ENCODE data around the gene SORCS2.
A peak's percentile ranks its signal among the peaks of the same experiment; 100 is the strongest.

SORCS2 gene

DNA sequence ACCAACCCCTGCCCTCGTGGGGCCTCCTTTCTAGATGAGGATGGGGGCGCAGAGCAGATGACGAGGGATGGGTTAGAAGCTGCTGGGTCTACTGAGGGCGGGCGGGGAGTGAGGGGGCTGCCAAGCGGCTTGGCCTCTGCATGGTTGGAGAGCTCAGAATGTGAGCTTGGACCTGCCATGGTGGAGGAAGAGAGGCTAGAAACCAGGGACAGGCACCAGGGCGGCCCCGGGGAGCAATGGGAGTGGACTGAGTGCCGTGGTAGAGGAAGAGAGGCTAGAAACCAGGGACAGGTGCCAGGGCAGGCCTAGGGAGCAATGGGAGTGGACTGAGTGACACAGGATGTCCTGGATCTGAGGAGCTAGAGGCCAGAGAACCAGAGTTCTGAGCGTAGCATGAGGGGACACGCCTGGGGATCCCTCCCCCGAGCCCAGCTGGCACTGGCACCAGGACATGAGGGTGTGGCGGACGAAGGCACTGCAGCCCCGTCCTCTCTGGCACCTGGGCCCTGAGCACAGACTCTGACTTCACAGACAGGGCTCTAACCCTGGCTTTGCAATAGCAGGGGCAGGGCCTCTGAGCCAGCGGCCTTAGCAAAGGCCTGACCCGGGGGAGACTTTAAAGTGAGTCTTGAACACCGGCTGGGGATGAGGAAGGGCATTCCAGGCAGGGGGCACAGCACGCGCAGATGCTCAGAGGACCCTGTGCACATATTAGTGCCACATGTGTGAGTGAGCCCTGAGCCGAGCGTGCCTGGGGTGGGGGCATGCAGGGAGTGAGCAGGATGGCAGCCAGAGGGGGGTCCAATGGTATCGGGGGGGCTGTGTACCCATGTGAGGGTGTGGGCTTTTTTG lies 456.4 kb downstream of the SORCS2 start:
- DNase-seq = no peak

- DNase-seq = no peak
Observed at GRCh38 chr4:7649411-7649740, 457.0 kb downstream of the SORCS2 start.

- DNase-seq = peak; percentile 42
Observed at GRCh38 chr4:7649741-7650531, 457.6 kb downstream of the SORCS2 start.

GRCh38 chr4:7650606-7651385 lies 458.5 kb downstream of the SORCS2 start:
- DNase-seq = no peak

GRCh38 chr4:7651461-7651921 lies 459.2 kb downstream of the SORCS2 start:
- DNase-seq = no peak

DNA sequence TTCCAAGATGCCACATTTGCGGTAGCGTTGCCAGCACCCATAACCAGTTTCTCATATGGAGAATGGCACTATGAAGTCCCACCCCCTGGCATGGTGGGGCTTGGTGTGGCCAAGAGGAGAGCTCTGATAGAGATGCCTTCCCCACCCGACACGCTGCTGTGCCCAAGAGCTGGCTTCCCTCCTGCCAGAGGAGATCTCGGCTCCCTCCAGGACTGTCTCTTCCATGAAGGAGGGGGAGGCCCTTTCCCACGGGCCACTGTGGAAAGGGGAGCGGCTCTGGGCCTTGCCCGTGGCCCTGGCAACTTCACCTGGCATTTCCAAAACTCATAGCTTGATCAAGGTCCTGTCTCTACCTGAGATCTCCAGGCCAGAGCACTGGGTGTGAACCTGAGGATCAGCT lies 459.7 kb downstream of the SORCS2 start:
- DNase-seq = no peak

DNA sequence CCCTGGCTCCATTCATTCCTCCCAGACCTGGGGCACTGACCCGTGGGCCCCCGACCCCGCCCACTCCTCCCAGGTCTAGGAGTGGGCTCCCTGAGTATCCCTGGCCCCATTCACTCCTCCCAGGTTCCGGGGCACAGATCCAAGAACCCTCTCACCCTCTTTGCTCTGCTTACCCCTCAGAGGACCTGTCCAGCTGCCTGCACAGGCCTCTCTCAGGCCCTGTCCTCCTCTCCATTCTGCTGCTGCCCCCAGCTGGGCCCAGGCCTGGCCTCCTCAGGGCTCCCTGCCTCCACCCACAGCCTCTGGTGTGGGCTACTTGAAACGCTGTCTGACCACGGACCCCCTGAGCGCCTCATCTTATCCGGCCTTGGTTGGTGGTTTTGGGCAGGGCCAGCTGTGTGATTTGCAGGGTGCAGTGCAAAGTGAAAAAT lies 460.1 kb downstream of the SORCS2 start:
- DNase-seq = no peak

- DNase-seq = no peak
Observed at GRCh38 chr4:7652906-7653305, 460.6 kb downstream of the SORCS2 start.

- no peak for DNase-seq
Observed at GRCh38 chr4:7653510-7654369, 461.4 kb downstream of the SORCS2 start.

DNA sequence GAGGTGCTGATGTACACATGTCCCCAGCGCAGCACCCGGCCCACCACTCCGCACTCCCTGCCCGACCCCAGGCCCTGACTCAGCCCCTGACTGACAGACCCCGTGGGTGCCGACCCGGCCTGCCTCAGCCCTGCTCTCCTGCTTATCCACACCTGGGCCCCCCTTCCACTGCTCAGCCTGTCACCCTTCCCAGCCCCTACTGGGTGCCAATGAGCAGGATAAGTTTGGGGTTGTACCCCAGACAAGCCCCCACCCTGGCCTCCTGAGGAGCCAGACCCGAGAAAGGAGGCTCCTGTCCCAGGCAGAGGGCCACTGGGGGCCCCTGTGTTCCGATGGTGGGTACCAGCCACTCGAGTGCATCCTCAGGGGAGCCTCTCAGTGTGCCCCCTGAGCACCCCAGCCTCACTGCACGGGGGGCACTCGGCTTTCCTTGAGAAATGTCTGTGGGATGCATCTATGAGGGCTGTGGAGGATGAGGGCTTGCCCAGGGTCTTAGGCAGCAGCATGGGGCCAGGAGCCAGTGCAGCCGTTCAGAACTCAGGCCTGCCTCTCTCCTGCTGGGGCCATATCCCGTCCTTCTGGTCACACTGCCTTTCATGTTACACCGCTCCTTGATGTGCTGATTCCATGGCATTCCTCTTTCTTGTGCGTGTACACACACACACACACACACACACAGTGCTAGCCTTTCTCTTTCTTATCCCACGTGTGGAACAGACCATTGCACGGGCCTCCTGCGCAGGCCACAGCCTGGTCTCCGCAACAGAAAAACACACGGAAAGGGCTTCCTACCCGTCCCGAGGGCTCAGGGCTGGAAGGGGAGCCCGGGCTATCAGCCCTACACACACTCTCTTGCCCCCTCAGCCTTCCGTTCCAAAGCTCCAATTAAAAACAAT lies 462.5 kb downstream of the SORCS2 start:
- no peak for DNase-seq

DNA sequence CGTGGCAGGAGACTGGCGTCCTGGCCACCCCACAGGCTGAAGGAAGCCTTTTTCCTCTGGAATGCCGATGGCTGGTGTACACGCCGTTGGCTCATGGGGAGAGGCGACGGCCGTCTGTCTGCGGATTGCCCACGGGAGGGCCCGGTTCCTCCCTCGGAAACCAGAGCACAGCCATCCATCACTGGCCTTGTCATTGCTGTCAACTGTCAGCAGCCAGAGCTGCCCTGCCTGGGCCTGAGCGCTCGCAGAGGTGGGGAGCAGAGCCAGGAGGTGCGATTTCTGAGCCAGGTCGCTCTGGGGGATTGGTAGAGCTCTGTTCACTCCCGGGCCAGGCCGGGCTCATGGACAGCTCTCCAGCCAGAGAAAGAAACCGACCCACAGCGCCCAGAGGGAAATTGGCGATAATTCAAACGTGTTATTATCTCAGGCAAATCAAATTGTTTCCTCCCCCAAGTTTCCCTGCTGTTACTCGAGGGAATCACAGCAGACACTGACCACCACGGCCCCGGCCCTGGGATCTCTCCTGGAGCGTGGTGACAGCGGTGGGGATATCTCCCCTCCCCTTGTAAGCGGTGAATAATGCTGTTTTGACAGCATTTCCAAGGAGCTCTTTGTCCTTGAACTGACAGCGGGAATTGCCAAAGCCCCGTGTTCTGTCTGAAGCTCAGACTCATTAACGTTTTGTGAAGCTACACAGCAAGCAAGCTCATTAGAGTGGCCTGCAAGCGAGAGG lies 463.3 kb downstream of the SORCS2 start:
- DNase-seq = no peak

DNA sequence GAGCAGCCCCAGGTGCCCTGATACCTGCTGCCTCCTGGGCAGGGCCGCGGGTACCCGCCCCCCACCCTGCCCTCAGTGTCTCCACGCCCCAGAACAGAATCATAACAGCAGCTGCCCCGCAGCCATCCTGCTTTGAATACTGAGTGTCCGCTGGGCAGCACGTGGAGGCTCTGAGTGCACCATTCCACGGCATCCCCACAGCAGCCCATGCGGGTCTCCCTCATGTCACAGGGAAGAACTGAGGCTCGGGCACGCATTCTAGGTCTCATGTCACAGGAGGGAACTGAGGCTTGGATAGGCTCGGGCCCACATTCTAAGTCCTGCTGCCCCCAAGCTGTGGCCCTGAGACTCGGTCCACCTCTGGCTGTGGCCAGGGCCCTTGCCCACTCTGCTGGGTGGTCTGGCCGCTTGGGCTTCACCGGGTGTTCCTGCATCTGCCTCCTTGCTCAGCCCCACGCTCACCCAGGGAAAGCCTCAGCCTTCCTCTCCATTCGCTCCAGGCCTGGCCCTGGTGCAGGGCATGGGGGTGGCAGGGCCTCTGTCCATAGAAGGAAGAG lies 464.0 kb downstream of the SORCS2 start:
- no peak for DNase-seq

DNA sequence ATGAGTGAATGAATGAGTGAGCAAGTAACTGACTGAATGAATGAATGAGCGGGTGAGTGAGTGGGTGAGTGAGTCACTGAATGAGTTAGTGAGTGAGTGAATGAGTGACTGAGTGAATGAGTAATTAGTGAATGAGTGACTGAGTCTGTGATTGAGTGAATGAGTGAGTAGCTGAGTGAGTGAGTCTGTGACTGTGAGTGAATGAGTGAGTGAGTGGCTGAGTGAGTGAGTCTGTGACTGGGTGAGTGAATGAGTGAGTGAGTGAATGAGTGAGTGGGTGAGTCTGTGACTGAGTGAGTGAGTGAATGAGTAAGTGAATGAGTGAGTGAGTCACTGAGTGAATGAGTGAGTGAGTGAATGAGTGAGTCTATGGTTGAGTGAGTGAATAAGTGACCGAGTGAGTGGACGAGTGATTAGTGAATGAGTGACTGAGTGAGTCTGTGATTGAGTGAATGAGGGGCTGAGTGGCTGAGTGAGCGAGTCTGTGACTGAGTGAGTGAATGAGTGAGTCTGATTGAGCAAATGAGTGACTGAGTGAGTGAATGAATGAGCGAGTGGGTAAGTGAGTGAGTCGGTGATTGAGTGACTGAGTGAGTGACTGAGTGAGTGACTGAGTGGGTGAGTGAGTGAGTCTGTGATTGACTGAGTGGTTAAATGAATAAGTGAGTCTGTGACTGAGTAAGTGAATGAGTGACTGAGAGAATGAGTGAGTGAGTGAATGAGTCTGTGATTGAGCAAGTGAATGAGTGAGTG lies 465.4 kb downstream of the SORCS2 start:
- no peak for DNase-seq

DNA sequence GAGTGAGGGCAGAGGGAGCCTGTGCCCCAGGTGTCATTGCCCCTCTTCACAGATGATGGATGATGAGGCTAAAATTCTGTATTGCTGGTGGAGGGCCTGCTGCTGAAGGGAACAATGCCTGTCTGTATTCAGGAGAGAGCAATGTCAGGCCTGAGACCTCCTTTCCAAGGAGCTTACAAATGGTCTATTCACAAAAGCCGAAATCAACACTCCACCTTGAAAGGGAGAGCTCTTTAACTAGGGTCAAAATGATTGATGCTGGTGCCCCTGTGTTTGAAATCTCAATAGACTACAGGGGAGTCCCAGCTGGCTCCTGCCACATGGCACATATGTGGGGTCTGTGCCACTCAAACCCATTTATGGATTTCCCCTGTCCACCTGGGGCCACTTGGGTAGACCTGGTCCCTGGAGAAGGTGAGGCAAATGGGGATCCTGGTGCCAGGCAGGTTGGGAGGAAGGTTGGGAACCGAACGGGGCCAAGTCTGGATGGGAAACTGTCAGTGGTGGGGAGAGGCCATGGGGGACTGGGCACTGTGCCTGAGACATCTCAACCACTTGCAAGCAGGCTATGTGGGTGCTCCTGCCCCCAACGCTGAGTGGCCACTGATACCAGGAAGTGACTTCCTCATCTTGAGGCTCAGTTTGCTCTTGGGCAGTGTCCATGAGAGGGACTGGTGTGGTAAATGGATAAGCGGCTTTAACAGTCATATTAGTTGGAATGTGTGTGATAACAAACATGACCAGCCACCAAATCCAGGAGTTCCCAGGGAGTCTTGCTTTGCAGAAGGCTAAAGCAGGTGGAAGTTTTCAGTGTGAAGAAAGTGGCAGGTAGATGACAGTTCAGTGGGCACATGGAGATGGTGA lies 466.2 kb downstream of the SORCS2 start:
- no peak for DNase-seq

GRCh38 chr4:7659429-7660175 lies 467.3 kb downstream of the SORCS2 start:
- DNase-seq = no peak

- no peak for DNase-seq
Observed at GRCh38 chr4:7660176-7661039, 468.1 kb downstream of the SORCS2 start.
